ENCODE data around the gene FLT4. TPM values are rescaled to one million over a fixed set of nuclear protein-coding genes. Genes with fewer than 3 reads are reported as not detected.
"Not testable (repeated sequence)": the region's sequence is repeated elsewhere in the genome, so short reads cannot be mapped to it uniquely, and the experiment has no call there.

FLT4 gene
- total and polyA plus RNA-seq, 7 donors = 0.23 to 16.9 (median 6.2) TPM

DNA sequence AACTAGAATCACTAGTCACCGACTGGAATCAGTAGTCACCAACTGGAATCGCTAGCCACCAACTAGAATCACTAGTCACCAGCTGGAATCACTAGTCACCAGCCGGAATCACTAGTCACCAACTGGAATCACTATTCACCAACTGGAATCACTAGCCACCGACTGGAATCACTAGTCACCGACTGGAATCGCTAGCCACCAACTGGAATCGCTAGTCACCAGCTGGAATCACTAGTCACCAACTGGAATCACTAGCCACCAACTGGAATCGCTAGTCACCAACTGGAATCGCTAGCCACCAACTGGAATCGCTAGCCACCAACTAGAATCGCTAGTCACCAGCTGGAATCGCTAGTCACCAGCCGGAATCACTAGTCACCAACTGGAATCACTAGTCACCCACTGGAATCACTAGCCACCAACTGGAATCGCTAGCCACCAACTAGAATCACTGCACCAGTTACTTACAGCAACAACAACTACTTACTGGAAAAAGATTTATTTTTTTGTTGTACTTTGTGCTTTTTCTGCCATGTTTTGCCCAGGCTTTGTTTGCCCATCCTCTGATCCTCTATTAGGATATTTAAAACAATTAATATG is 25.7 kb upstream of the FLT4 start:
- DNase-seq = no peak
- Histone ChIP-seq H3K36me3 (no peaks in the 10 kb centered on the region), H3K27ac (no peak overlapping the region), H3K27me3 (peaks cover 11 to 39% (median 25%) of the 10 kb centered on the region in 3 donors), H3K9me3 (peaks cover 0 to 2% (median 0%) of the 10 kb centered on the region in 4 donors), H3K4me3 (no peak overlapping the region), H3K4me1 (peaks cover 0 to 8% (median 0%) of the 10 kb centered on the region in 4 donors)
- intact Hi-C loops (cut with DNase I) = no loop called here
- TF ChIP-seq EP300 (IDR thresholded peaks at IDR 0.05) = no peak
- TF ChIP-seq POLR2A (IDR thresholded peaks at IDR 0.05) = no peak
- TF ChIP-seq CTCF (IDR thresholded peaks at IDR 0.05) = no peak
- no peak for TF ChIP-seq POLR2AphosphoS5 (IDR thresholded peaks at IDR 0.05)
- WGBS, 2 donors = 86 to 87% methylated on average over 14 of the region's 14 CpGs

- DNase-seq; H3K36me3 ChIP-seq; H3K4me1 ChIP-seq; H3K9me3 ChIP-seq; H3K4me3 ChIP-seq; H3K27ac ChIP-seq; intact Hi-C loops (cut with DNase I): not testable (repeated sequence)
- H3K27me3 ChIP-seq = peaks cover 11 to 39% (median 25%) of the 10 kb centered on the region in 3 donors
- 9 to 14% methylated on average over 23 of the region's 23 CpGs for WGBS, 2 donors
These were observed 24.7 kb upstream of the FLT4 start for GRCh38 chr5:180674090-180674475.

- 9 to 19% methylated on average over 64 of the region's 64 CpGs for WGBS, 2 donors
- H3K4me3 ChIP-seq = no peak overlapping the region
- no peaks in the 10 kb centered on the region for H3K36me3 ChIP-seq
- H3K9me3 ChIP-seq = no peaks in the 10 kb centered on the region
- intact Hi-C loops (cut with DNase I) = no loop called here
- no peak for DNase-seq
- H3K27me3 ChIP-seq = peaks cover 11 to 39% (median 25%) of the 10 kb centered on the region in 3 donors
- TF ChIP-seq CTCF (IDR thresholded peaks at IDR 0.05) = no peak
- H3K27ac ChIP-seq = no peak overlapping the region
- H3K4me1 ChIP-seq = peaks cover 0 to 8% (median 0%) of the 10 kb centered on the region in 4 donors
These were observed 24.1 kb upstream of the FLT4 start for GRCh38 chr5:180673371-180674089.

- H3K27ac ChIP-seq; H3K9me3 ChIP-seq; H3K36me3 ChIP-seq; H3K4me3 ChIP-seq; DNase-seq; H3K4me1 ChIP-seq; intact Hi-C loops (cut with DNase I): not testable (repeated sequence)
- H3K27me3 ChIP-seq = peaks cover 11 to 31% (median 25%) of the 10 kb centered on the region in 3 donors
- WGBS, 2 donors = 81 to 87% methylated on average over 13 of the region's 13 CpGs
These were observed 22.6 kb upstream of the FLT4 start for GRCh38 chr5:180671958-180672524.

GRCh38 chr5:180670586-180671359 is 21.4 kb upstream of the FLT4 start:
- no peak overlapping the region for H3K4me3 ChIP-seq
- intact Hi-C loops (cut with DNase I) = no loop called here
- DNase-seq = no peak
- peaks cover 0 to 8% (median 0%) of the 10 kb centered on the region in 4 donors for H3K4me1 ChIP-seq
- no peaks in the 10 kb centered on the region for H3K36me3 ChIP-seq
- H3K27me3 ChIP-seq = peaks cover 11 to 38% (median 25%) of the 10 kb centered on the region in 3 donors
- WGBS, 2 donors = 35 to 44% methylated on average over 17 of the region's 17 CpGs
- TF ChIP-seq POLR2AphosphoS5 (IDR thresholded peaks at IDR 0.05) (no peak), CTCF (IDR thresholded peaks at IDR 0.05) (peak in 3 of 4 experiments; percentile 7 to 34 (median 17))
- no peak overlapping the region for H3K27ac ChIP-seq
- no peaks in the 10 kb centered on the region for H3K9me3 ChIP-seq

Measured in sigmoid colon (tissue), 7 donors.